Esophagus squamous epithelium (tissue), 4 donors: ENCODE data around the gene TBC1D2.

Experiments
- POLR2A ChIP-seq, 4 donors: fragments of 450-650 bp; IDR thresholded peaks; one replicate each; pipeline ENCODE4 v1.6.1; 2017; ENCODE audit warnings: antibody characterized with exemption in 4 of 4, mild to moderate bottlenecking in 4 of 4, moderate library complexity in 3 of 4
- TF ChIP-seq, protein P1 (sequence below), 6 experiments: fragments of 450-650 bp in 4 of 6; fragments of 200-600 bp in 2 of 6; sonication (generic) in 2 of 6; IDR thresholded peaks; one replicate each; pipeline ENCODE4 v1.5.1; 2016 to 2019; ENCODE audit warnings: antibody characterized with exemption in 6 of 6, mild to moderate bottlenecking in 4 of 6, moderate library complexity in 4 of 6

DNA sequence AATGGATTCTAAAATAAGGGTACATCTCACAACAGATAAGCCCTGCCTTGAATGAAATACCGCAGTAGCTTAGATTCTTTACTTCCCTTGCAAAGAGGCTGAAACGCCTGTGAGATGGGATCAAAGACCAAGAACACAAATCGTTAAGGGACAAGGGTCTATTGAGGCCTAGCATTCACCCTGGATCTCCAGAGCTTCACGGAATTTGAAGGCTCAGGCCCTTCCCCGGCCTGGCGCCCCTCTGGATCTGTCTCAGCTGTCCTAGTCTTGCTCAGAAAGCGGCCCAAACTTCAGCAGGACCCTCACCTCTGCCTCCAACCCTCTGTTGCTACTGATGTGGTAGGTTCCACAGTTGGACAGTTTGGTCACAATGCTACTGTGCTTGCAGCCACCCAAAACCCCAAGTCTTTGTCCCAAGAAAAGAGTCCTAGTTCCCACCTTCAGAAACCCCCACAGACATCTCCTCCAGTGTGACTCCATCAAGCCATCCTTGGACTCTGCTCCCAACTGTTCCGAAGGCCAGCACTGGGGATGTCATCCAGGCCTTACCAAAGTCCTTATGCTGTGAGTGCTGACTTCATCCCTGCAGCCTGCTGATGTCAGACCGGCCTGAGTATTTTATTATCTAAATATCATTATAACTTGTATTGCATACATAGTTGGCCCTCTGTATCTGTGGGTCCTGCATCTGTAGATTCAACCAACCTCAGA is 72.4 kb downstream of the TBC1D2 start:
- no peak for TF ChIP-seq POLR2A (IDR thresholded peaks at IDR 0.05)
- TF ChIP-seq, protein P1, sequence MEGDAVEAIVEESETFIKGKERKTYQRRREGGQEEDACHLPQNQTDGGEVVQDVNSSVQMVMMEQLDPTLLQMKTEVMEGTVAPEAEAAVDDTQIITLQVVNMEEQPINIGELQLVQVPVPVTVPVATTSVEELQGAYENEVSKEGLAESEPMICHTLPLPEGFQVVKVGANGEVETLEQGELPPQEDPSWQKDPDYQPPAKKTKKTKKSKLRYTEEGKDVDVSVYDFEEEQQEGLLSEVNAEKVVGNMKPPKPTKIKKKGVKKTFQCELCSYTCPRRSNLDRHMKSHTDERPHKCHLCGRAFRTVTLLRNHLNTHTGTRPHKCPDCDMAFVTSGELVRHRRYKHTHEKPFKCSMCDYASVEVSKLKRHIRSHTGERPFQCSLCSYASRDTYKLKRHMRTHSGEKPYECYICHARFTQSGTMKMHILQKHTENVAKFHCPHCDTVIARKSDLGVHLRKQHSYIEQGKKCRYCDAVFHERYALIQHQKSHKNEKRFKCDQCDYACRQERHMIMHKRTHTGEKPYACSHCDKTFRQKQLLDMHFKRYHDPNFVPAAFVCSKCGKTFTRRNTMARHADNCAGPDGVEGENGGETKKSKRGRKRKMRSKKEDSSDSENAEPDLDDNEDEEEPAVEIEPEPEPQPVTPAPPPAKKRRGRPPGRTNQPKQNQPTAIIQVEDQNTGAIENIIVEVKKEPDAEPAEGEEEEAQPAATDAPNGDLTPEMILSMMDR (IDR thresholded peaks at IDR 0.05), result no peak
